Lower leg skin (tissue), 3 donors: ENCODE measurements around the gene CLEC2L.

Experiments used
- CTCF ChIP-seq, 3 donors: fragments of 450-650 bp; IDR thresholded peaks; one replicate each; pipeline ENCODE4 v1.5.1; 2016; ENCODE audit warnings: antibody characterized with exemption in 3 of 3, mild to moderate bottlenecking in 3 of 3, moderate library complexity in 2 of 3
- POLR2A ChIP-seq, 2 donors: fragments of 450-650 bp; IDR thresholded peaks; one replicate each; pipeline ENCODE4 v1.6.1; 2016 to 2017; ENCODE audit warnings: antibody characterized with exemption in 2 of 2, mild to moderate bottlenecking in 1 of 2, moderate library complexity in 1 of 2

- no peak for TF ChIP-seq CTCF (IDR thresholded peaks at IDR 0.05)
- TF ChIP-seq POLR2A (IDR thresholded peaks at IDR 0.05) = no peak
Observed at GRCh38 chr7:139534966-139535651, 11.6 kb downstream of the CLEC2L start.
